G401.6 (cell line): Measurements from ENCODE around the gene SPTBN1.

Experiments used
- FAIRE-seq: peaks from 2 replicates; lab custom pipeline; 2012; peaks lifted over from hg19 to GRCh38; lab: Jason Lieb, UNC

SPTBN1 gene

GRCh38 chr2:54712516-54712915 lies 256.4 kb downstream of the SPTBN1 start:
- FAIRE-seq = no peak

GRCh38 chr2:54714996-54715395 lies 258.9 kb downstream of the SPTBN1 start:
- no peak for FAIRE-seq

GRCh38 chr2:54716375-54716774 lies 260.2 kb downstream of the SPTBN1 start:
- FAIRE-seq = no peak

- no peak for FAIRE-seq
Observed at GRCh38 chr2:54720563-54720962, 264.4 kb downstream of the SPTBN1 start.
